ENCODE measurements around the gene MTX1. TPM values are rescaled to one million over a fixed set of nuclear protein-coding genes. Genes with fewer than 3 reads are reported as not detected.

MTX1 gene
- polyA plus RNA-seq, 1 of the 3 experiments (the other 2 are of a cell fraction): 79.1 TPM

DNA sequence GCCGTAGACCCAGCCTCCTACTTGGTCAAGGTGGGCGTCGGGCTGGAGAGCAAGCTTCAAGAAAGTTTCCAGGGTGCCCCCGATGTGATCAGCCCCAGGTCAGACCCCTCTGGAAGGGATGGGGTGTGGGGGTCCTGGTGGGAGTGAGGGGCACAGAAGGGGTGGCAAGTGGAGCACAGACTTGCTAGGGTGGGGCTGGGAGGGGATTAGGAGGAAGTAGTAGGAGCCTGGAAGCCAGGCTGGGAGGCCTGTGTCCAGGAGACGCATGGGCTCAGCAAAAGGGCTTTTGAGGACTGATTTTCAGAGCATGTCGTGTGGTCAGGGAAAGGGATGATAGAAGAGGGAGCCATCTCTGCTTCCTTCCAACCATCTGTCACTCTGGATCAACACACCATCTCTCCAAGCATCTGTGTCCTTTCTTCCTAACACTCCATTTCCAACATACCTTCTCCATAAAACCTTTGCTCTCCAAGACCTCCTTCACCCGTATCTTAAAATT is 26.4 kb upstream of the MTX1 start:
- ChIA-PET CTCF (interaction anchor here (1.2 to 1.6 kb wide), 4 partner anchors 9 to 91 kb away, joined by 4 to 5 read pairs (median 4); partner anchors contain the start of gene KRTCAP2), POLR2A (no interaction called here)
- Histone ChIP-seq H3K4me3 (ENCODE audit: low read depth in 2 of 2, low read length in 1 of 2) (no peak overlapping the region), H3K9me2 (no peaks in the 10 kb centered on the region), H3K27ac (ENCODE audit: low read depth in 2 of 2, low read length in 1 of 2) (no peak overlapping the region), H3F3A (replicated peaks; ENCODE audit: insufficient read depth) (no peaks in the 10 kb centered on the region), H3K4me2 (no peak overlapping the region), H3K79me2 (ENCODE audit: insufficient read depth) (no peaks in the 10 kb centered on the region), H3K9ac (no peak overlapping the region), H4K20me1 (ENCODE audit: insufficient read depth) (no peaks in the 10 kb centered on the region), H3K36me3 (replicated peaks in 1 of 2; ENCODE audit: control insufficient read depth in 1 of 2, insufficient read depth in 2 of 2, low read length in 1 of 2) (peaks cover 18 to 44% of the 10 kb centered on the region in 2 experiments), H3K27me3 (ENCODE audit: insufficient read depth) (no peaks in the 10 kb centered on the region), H3K4me1 (ENCODE audit: control insufficient read depth in 1 of 2, insufficient read depth in 2 of 2, low read depth in 1 of 2, low read length in 1 of 2) (peaks cover 0 to 26% of the 10 kb centered on the region in 2 experiments; a peak in 1 of 4 replicates), H3K9me3 (no peaks in the 10 kb centered on the region), H2AFZ (ENCODE audit: low read depth) (no peak overlapping the region)
- no peak for DNase-seq
- no peak for TF ChIP-seq SIN3A (IDR thresholded peaks at IDR 0.05; ENCODE audit: borderline replicate concordance, low read depth, low read length)
- TF ChIP-seq, protein P1, sequence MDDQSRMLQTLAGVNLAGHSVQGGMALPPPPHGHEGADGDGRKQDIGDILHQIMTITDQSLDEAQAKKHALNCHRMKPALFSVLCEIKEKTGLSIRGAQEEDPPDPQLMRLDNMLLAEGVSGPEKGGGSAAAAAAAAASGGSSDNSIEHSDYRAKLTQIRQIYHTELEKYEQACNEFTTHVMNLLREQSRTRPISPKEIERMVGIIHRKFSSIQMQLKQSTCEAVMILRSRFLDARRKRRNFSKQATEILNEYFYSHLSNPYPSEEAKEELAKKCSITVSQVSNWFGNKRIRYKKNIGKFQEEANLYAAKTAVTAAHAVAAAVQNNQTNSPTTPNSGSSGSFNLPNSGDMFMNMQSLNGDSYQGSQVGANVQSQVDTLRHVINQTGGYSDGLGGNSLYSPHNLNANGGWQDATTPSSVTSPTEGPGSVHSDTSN (IDR thresholded peaks at IDR 0.05): no peak
- 94% methylated on average over 7 of the region's 7 CpGs for WGBS (ENCODE audit: low lambda C conversion rate)

DNA sequence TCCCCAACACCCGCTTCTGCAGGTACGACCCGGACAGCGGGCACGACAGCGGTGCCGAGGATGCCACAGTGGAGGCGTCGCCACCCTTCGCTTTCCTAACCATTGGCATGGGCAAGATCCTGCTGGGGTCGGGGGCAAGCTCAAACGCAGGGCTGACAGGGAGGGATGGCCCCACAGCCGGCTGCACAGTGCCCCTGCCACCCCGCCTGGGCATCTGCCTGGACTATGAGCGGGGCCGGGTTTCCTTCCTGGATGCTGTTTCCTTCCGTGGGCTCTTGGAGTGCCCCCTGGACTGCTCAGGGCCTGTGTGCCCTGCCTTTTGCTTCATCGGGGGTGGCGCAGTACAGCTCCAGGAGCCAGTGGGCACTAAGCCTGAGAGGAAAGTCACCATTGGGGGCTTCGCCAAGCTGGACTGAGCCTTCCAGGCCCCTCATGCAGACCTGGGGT is 24.7 kb upstream of the MTX1 start:
- Histone ChIP-seq H4K20me1 (ENCODE audit: insufficient read depth) (no peaks in the 10 kb centered on the region), H3K36me3 (replicated peaks in 1 of 2; ENCODE audit: control insufficient read depth in 1 of 2, insufficient read depth in 2 of 2, low read length in 1 of 2) (peaks cover 13 to 29% of the 10 kb centered on the region in 2 experiments), H3K9ac (no peak overlapping the region), H3F3A (replicated peaks; ENCODE audit: insufficient read depth) (peaks cover 4% of the 10 kb centered on the region), H3K27ac (ENCODE audit: low read depth in 2 of 2, low read length in 1 of 2) (no peak overlapping the region; a peak in 1 of 4 replicates), H3K4me2 (no peak overlapping the region), H2AFZ (ENCODE audit: low read depth) (no peak overlapping the region), H3K27me3 (ENCODE audit: insufficient read depth) (no peaks in the 10 kb centered on the region), H3K4me1 (ENCODE audit: control insufficient read depth in 1 of 2, insufficient read depth in 2 of 2, low read depth in 1 of 2, low read length in 1 of 2) (peaks cover 0 to 25% of the 10 kb centered on the region in 2 experiments; a peak in 1 of 4 replicates), H3K4me3 (ENCODE audit: low read depth in 2 of 2, low read length in 1 of 2) (no peak overlapping the region), H3K9me3 (no peaks in the 10 kb centered on the region), H3K9me2 (no peaks in the 10 kb centered on the region), H3K79me2 (ENCODE audit: insufficient read depth) (no peaks in the 10 kb centered on the region)
- TF ChIP-seq FOSL2 (IDR thresholded peaks at IDR 0.05; ENCODE audit: borderline replicate concordance, low read depth) (no peak), FOXJ3 (CRISPR knock-in tag; IDR thresholded peaks at IDR 0.05) (no peak)
- WGBS (ENCODE audit: low lambda C conversion rate): 95% methylated on average over 11 of the region's 20 CpGs
- CTCF ChIA-PET: interaction anchor here (0.7 to 5.4 kb wide), 7 partner anchors 8 to 99 kb away, joined by 3 to 60 read pairs (median 5); partner anchors contain the start of gene TRIM46
- POLR2A ChIA-PET: interaction anchor here (2.0 kb wide), 1 partner anchor 10 kb away, joined by 19 read pairs; no protein-coding TSS in a partner anchor
- DNase-seq: no peak

DNA sequence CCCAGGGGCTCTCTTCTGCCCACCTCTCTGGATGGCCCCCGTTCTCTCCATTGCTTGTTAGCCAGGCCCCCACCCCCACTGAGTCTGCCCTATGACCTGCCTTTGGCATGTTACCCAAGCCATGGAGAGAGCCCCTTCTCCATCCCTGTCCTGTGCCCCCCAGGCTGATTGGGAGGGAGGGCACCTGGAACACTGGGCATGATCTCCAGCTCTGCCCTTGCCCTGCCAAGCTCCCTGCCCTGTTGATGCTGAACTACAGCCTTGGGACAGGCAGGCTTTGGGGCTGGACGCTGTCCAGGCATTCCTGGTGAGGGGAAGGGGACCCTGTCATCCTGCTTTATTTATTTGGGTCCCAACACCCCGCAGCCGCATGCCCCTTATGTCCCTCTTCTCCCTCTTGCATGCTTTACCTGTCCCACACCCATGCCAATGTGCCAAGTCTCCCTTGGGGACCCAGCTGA is 24.1 kb upstream of the MTX1 start:
- no peak for TF ChIP-seq FOXM1 (IDR thresholded peaks at IDR 0.05; ENCODE audit: low read depth)
- TF ChIP-seq TCF12 (IDR thresholded peaks at IDR 0.05): no peak
- no peak for TF ChIP-seq JUND (IDR thresholded peaks at IDR 0.05)
- TF ChIP-seq, protein P2, sequence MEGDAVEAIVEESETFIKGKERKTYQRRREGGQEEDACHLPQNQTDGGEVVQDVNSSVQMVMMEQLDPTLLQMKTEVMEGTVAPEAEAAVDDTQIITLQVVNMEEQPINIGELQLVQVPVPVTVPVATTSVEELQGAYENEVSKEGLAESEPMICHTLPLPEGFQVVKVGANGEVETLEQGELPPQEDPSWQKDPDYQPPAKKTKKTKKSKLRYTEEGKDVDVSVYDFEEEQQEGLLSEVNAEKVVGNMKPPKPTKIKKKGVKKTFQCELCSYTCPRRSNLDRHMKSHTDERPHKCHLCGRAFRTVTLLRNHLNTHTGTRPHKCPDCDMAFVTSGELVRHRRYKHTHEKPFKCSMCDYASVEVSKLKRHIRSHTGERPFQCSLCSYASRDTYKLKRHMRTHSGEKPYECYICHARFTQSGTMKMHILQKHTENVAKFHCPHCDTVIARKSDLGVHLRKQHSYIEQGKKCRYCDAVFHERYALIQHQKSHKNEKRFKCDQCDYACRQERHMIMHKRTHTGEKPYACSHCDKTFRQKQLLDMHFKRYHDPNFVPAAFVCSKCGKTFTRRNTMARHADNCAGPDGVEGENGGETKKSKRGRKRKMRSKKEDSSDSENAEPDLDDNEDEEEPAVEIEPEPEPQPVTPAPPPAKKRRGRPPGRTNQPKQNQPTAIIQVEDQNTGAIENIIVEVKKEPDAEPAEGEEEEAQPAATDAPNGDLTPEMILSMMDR (IDR thresholded peaks at IDR 0.05): no peak
- no peak for TF ChIP-seq TAF1 (IDR thresholded peaks at IDR 0.05; ENCODE audit: borderline replicate concordance, low read depth, low read length)
- TF ChIP-seq GATA2 (CRISPR knock-in tag; IDR thresholded peaks at IDR 0.05): no peak
- no peak for TF ChIP-seq EZH2phosphoT487 (IDR thresholded peaks at IDR 0.05; ENCODE audit: borderline replicate concordance, low read depth)
- no peak for TF ChIP-seq ELF1 (IDR thresholded peaks at IDR 0.05)
- TF ChIP-seq, protein P3, sequence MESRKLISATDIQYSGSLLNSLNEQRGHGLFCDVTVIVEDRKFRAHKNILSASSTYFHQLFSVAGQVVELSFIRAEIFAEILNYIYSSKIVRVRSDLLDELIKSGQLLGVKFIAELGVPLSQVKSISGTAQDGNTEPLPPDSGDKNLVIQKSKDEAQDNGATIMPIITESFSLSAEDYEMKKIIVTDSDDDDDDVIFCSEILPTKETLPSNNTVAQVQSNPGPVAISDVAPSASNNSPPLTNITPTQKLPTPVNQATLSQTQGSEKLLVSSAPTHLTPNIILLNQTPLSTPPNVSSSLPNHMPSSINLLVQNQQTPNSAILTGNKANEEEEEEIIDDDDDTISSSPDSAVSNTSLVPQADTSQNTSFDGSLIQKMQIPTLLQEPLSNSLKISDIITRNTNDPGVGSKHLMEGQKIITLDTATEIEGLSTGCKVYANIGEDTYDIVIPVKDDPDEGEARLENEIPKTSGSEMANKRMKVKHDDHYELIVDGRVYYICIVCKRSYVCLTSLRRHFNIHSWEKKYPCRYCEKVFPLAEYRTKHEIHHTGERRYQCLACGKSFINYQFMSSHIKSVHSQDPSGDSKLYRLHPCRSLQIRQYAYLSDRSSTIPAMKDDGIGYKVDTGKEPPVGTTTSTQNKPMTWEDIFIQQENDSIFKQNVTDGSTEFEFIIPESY (IDR thresholded peaks at IDR 0.05; ENCODE audit: borderline replicate concordance, low read depth): no peak
- TF ChIP-seq CHD2 (IDR thresholded peaks at IDR 0.05; ENCODE audit: low read length, partially characterized antibody): no peak
- no peaks in the 10 kb centered on the region for H3K9me3 ChIP-seq
- WGBS (ENCODE audit: low lambda C conversion rate): 94% methylated on average over 4 of the region's 4 CpGs
- no peaks in the 10 kb centered on the region for H3K79me2 ChIP-seq (ENCODE audit: insufficient read depth)
- H3K36me3 ChIP-seq (replicated peaks in 1 of 2; ENCODE audit: control insufficient read depth in 1 of 2, insufficient read depth in 2 of 2, low read length in 1 of 2): peaks cover 9 to 24% of the 10 kb centered on the region in 2 experiments
- H3K27me3 ChIP-seq (ENCODE audit: insufficient read depth): no peaks in the 10 kb centered on the region
- H3K4me2 ChIP-seq: no peak overlapping the region
- H3K27ac ChIP-seq (ENCODE audit: low read depth in 2 of 2, low read length in 1 of 2): peak overlapping the region in 1 of 2 experiments; percentile 62; a peak in 1 of 4 replicates
- no peak overlapping the region for H3K9ac ChIP-seq
- ChIA-PET CTCF (interaction anchor here (0.7 to 5.4 kb wide), 11 partner anchors 8 to 99 kb away, joined by 3 to 60 read pairs (median 4); partner anchors contain the start of genes KRTCAP2 and TRIM46), POLR2A (interaction anchor here (1.0 to 2.0 kb wide), 3 partner anchors 9 to 59 kb away, joined by 3 to 19 read pairs (median 9); no protein-coding TSS in a partner anchor)
- H3F3A ChIP-seq (replicated peaks; ENCODE audit: insufficient read depth): peaks cover 4% of the 10 kb centered on the region
- no peaks in the 10 kb centered on the region for H3K9me2 ChIP-seq
- peaks cover 0 to 25% of the 10 kb centered on the region in 2 experiments; a peak in 1 of 4 replicates for H3K4me1 ChIP-seq (ENCODE audit: control insufficient read depth in 1 of 2, insufficient read depth in 2 of 2, low read depth in 1 of 2, low read length in 1 of 2)
- no peak overlapping the region for H3K4me3 ChIP-seq (ENCODE audit: low read depth in 2 of 2, low read length in 1 of 2)
- no peak overlapping the region for H2AFZ ChIP-seq (ENCODE audit: low read depth)
- H4K20me1 ChIP-seq (ENCODE audit: insufficient read depth): no peaks in the 10 kb centered on the region
- DNase-seq: no peak

Measured in SK-N-SH (cell line).